Left lung (tissue), 10 donors: Measurements from ENCODE around the gene RSU1. TPM values are rescaled to one million over a fixed set of nuclear protein-coding genes. Genes with fewer than 3 reads are reported as not detected.
A peak's percentile ranks its signal among the peaks of the same experiment; 100 is the strongest.

Source experiments
- ATAC-seq: fragments of 200-7000 bp; cut with Tn5 transposase; one replicate; pipeline ENCODE4 v1.9.1; 2020; ENCODE audit warnings: moderate library complexity
- DNase-seq, 4 donors: peaks; one replicate each; pipeline ENCODE4 v3.0.0-alpha.2; 2013 to 2020
- H3K27ac ChIP-seq, 2 donors: fragments of 200-600 bp; sonication (generic) in 1 of 2; one replicate each; pipeline versions ENCODE4 v1.5.0 to v1.8.0; 2020 to 2021
- H3K27me3 ChIP-seq, 2 donors: fragments of 200-600 bp; sonication (generic) in 1 of 2; one replicate each; pipeline versions ENCODE4 v1.5.0 to v1.8.0; 2020 to 2021
- H3K36me3 ChIP-seq, 2 donors: fragments of 200-600 bp; sonication (generic) in 1 of 2; one replicate each; pipeline versions ENCODE4 v1.5.0 to v1.8.0; 2020 to 2021
- H3K4me1 ChIP-seq, 2 donors: fragments of 200-600 bp; one replicate each; pipeline ENCODE4 v1.8.0; 2021
- H3K4me3 ChIP-seq, 2 donors: fragments of 200-600 bp; sonication (generic) in 1 of 2; one replicate each; pipeline versions ENCODE4 v1.5.0 to v1.8.0; 2020 to 2021; ENCODE audit warnings: mild to moderate bottlenecking in 1 of 2
- H3K9me3 ChIP-seq, 2 donors: fragments of 200-600 bp; sonication (generic) in 1 of 2; one replicate each; pipeline versions ENCODE4 v1.5.0 to v1.8.0; 2020 to 2021
- intact Hi-C, 2 donors: fragments of 100-400 bp; cut with DNase I; formaldehyde crosslinking; loops; one replicate each; pipeline versions ENCODE4 v1.11.2 to v1.14.2; 2022
- polyA plus RNA-seq, 6 donors: library from polyadenylated mRNA; unstranded; fragments of 120-200 nt; gene quantifications; one replicate each; pipeline ENCODE4 v1.2.1, GENCODE V29; 2013; ENCODE audit not compliant: insufficient read length in 6 of 6
- total RNA-seq, 2 donors: library from RNA; stranded (reverse); fragmentation: NEBNext Ultra II Directional; extraction: Animal tissue kit (Norgen Biotek cat#: 25700); gene quantifications; one replicate each; pipeline ENCODE4 v1.2.1, GENCODE V29; 2021
- TF ChIP-seq, protein P1 (sequence below), 2 donors: fragments of 200-600 bp; sonication (generic) in 1 of 2; IDR thresholded peaks; one replicate each; pipeline versions ENCODE4 v1.5.0 to v1.8.0; 2021; ENCODE audit warnings: antibody characterized with exemption in 2 of 2
- donor health status: DM: no; HTN: yes; CAD: no.
- donor health status: DM: no; HTN: no; CAD: no.

RSU1 gene
- total and polyA plus RNA-seq, 8 donors = 68.1 to 114 (median 85.3) TPM

DNA sequence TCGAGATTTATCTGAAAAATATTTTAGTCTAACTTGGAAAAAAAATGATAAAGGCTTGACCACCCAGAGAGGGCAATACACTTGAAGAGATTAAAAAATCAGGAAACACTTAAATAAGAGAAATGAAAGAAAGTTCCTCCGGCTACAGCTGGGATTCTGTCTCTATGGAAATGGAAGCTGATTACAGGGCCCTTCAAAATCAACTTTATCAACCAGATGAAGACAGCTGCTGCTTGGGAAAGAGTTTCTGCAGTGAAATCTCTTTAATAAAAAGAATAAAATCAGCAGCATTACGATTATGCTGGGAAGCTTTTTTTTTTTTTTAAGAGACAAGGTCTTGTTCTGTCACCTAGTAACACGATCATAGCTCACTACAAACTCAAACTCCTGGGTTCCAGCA, 4.5 kb downstream of the RSU1 start:
- H3K4me3 ChIP-seq = no peak overlapping the region
- DNase-seq = peak in 2 of 4 donors; percentile 30 to 66
- ATAC-seq = no peak

DNA sequence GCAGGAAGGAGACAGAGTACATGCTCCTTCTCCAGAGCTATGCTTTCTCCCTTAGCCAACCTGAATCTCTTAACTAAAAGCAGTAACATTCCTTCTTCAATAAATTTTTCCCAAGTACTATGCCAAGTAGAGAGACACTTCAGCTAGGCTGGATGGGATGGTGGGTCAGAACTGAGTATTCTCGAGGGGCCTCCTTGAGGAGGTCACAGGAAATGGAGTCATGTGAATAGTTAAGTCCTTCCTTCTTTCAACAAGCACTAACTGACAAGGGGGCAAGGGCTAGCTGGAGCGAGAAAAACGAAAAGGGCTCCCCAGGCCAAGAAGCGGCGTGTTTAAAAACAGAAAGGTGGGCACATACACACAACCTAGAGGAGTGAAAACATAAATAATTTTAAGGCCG, 5.5 kb downstream of the RSU1 start:
- Histone ChIP-seq H3K9me3 (no peaks in the 10 kb centered on the region), H3K27me3 (no peaks in the 10 kb centered on the region), H3K4me3 (no peak overlapping the region), H3K4me1 (peaks cover 12 to 28% of the 10 kb centered on the region in 2 donors), H3K36me3 (no peaks in the 10 kb centered on the region), H3K27ac (no peak overlapping the region)
- intact Hi-C loops = no loop called here
- ATAC-seq (no peak), DNase-seq (no peak)
- TF ChIP-seq, protein P1, sequence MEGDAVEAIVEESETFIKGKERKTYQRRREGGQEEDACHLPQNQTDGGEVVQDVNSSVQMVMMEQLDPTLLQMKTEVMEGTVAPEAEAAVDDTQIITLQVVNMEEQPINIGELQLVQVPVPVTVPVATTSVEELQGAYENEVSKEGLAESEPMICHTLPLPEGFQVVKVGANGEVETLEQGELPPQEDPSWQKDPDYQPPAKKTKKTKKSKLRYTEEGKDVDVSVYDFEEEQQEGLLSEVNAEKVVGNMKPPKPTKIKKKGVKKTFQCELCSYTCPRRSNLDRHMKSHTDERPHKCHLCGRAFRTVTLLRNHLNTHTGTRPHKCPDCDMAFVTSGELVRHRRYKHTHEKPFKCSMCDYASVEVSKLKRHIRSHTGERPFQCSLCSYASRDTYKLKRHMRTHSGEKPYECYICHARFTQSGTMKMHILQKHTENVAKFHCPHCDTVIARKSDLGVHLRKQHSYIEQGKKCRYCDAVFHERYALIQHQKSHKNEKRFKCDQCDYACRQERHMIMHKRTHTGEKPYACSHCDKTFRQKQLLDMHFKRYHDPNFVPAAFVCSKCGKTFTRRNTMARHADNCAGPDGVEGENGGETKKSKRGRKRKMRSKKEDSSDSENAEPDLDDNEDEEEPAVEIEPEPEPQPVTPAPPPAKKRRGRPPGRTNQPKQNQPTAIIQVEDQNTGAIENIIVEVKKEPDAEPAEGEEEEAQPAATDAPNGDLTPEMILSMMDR (IDR thresholded peaks at IDR 0.05) = no peak

More for the DNA sequence above, 4.5 kb downstream of the RSU1 start:
- Histone ChIP-seq H3K36me3 (no peaks in the 10 kb centered on the region), H3K27me3 (no peaks in the 10 kb centered on the region), H3K27ac (no peak overlapping the region), H3K9me3 (no peaks in the 10 kb centered on the region), H3K4me1 (peaks cover 12 to 28% of the 10 kb centered on the region in 2 donors)
- TF ChIP-seq, protein P1 (IDR thresholded peaks at IDR 0.05) = no peak
- intact Hi-C loops = no loop called here

DNA sequence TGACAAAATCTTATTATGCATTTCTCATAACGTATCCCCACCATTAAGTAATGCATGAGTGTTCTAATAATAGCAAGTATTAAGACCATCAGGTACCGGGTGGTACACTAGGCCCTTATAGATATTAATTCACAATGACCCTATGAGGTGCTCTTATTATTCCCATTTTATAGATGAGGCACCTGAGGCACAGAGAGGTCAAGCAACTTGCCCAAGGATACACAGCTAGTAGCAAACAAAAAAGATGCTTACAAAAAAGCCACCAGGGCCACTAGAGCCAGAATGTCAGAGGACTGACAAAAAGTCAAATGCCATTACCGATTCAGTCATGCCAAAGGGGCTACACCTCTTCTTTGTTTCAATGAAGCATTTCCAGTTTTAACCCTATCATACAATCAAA, 5.9 kb downstream of the RSU1 start:
- intact Hi-C loops = no loop called here
- Histone ChIP-seq H3K4me1 (peaks cover 8 to 23% of the 10 kb centered on the region in 2 donors), H3K27me3 (no peaks in the 10 kb centered on the region), H3K27ac (no peak overlapping the region), H3K36me3 (no peaks in the 10 kb centered on the region), H3K4me3 (no peak overlapping the region), H3K9me3 (no peaks in the 10 kb centered on the region)
- ATAC-seq (no peak), DNase-seq (no peak)
- TF ChIP-seq, protein P1 (IDR thresholded peaks at IDR 0.05) = no peak

DNA sequence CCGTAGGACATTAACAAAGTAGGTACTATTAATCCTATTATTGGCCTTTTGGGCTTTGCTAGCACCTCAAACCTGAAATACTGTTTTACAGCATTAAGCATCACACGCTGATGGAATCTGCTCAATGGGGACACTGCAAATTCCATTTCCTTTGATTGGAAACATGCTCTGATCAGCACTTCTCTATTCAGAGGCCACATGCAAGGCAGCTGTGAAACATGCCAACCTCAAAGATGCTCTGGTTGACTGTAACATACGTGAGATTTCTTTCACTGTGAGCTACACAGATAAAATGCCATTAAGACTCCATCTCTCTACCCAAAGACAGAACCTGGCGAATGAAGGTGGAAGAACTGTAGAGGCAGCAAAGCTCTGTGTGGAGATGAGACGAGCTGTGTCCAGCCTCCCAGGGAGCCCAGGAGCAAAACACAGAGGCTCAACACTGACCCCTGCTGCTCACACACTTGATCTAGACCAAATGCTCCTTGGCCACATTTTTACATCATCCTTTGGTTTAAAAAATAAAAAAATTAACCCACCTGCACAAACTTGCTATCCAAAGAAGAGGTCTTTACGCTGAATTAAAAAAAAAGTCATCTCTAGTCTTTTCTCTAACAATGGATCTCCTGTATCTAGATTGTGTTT, 8.0 kb downstream of the RSU1 start:
- TF ChIP-seq, protein P1 (IDR thresholded peaks at IDR 0.05) = peak; percentile 26 to 38
- H3K4me1 ChIP-seq = peaks cover 0 to 3% of the 10 kb centered on the region in 2 donors
- ATAC-seq (peak; percentile 69), DNase-seq (no peak)
- H3K9me3 ChIP-seq = no peaks in the 10 kb centered on the region
- intact Hi-C loops = no loop called here
- H3K27ac ChIP-seq = no peak overlapping the region
- no peak overlapping the region for H3K4me3 ChIP-seq
- H3K27me3 ChIP-seq = no peaks in the 10 kb centered on the region
- peaks cover 0 to 8% of the 10 kb centered on the region in 2 donors for H3K36me3 ChIP-seq

DNA sequence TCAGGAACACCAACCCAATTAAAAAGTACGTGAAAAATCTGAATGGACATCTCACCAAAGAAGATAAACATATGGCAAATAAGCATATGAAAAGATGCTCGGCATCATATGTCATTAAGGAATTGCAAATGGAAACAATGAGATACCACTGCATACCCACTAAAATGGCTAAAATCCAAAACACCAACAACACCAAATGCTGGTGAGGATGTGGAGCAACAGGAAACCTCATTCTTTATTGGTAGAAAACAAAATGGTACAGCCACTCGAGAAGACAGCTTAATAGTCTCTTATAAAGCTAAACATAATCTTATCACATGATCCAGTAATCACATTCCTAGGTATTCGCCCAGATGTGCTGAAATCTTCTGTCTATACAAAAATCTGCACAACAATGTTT, 13.1 kb downstream of the RSU1 start:
- H3K27me3 ChIP-seq = no peaks in the 10 kb centered on the region
- peaks cover 0 to 8% of the 10 kb centered on the region in 2 donors for H3K36me3 ChIP-seq
- H3K27ac ChIP-seq = no peak overlapping the region
- intact Hi-C loops = no loop called here
- H3K4me3 ChIP-seq = no peak overlapping the region
- peaks cover 0 to 4% of the 10 kb centered on the region in 2 donors for H3K4me1 ChIP-seq
- no peaks in the 10 kb centered on the region for H3K9me3 ChIP-seq
- TF ChIP-seq, protein P1 (IDR thresholded peaks at IDR 0.05) = no peak
- DNase-seq (no peak), ATAC-seq (no peak)
